Activated CD4-positive, alpha-beta T cell treated with anti-CD3 and anti-CD28 coated beads, Interleukin-2, amount 10 ng/mL, durations not matched to agents 24 days and 14 days (primary cell): Measurements from ENCODE around the gene LGSN. TPM values are rescaled to one million over a fixed set of nuclear protein-coding genes. Genes with fewer than 3 reads are reported as not detected.
"Not testable (repeated sequence)": the region's sequence is repeated elsewhere in the genome, so short reads cannot be mapped to it uniquely, and the experiment has no call there.

Source experiments
- DNase-seq: peaks from one replicate; pipeline ENCODE4 v3.0.0; 2022
- H3K27ac Mint-ChIP-seq: one replicate; pipeline ENCODE4 v1.8.0; 2022; ENCODE audit warnings: mild to moderate bottlenecking, mixed read lengths
- H3K27me3 Mint-ChIP-seq: one replicate; pipeline ENCODE4 v1.8.0; 2022; ENCODE audit warnings: mixed read lengths
- H3K36me3 Mint-ChIP-seq: one replicate; pipeline ENCODE4 v1.8.0; 2022; ENCODE audit warnings: low read depth, mild to moderate bottlenecking, mixed read lengths
- H3K4me1 Mint-ChIP-seq: one replicate; pipeline ENCODE4 v1.8.0; 2021; ENCODE audit warnings: mixed read lengths
- H3K4me3 Mint-ChIP-seq: one replicate; pipeline ENCODE4 v1.8.0; 2022; ENCODE audit warnings: mild to moderate bottlenecking, moderate library complexity, mixed read lengths
- H3K9me3 Mint-ChIP-seq: one replicate; pipeline ENCODE4 v1.8.0; 2021; ENCODE audit warnings: mixed read lengths
- intact Hi-C: fragments of 100-400 bp; cut with micrococcal nuclease; formaldehyde crosslinking; loops from one replicate; pipeline ENCODE4 v1.15.1; 2023
- total RNA-seq: library from RNA; stranded (reverse); gene quantifications from 2 replicates; pipeline ENCODE4 v1.2.3, GENCODE V29; 2022

LGSN gene
- total RNA-seq, 1 donor from 2014 or later: not detected

DNA sequence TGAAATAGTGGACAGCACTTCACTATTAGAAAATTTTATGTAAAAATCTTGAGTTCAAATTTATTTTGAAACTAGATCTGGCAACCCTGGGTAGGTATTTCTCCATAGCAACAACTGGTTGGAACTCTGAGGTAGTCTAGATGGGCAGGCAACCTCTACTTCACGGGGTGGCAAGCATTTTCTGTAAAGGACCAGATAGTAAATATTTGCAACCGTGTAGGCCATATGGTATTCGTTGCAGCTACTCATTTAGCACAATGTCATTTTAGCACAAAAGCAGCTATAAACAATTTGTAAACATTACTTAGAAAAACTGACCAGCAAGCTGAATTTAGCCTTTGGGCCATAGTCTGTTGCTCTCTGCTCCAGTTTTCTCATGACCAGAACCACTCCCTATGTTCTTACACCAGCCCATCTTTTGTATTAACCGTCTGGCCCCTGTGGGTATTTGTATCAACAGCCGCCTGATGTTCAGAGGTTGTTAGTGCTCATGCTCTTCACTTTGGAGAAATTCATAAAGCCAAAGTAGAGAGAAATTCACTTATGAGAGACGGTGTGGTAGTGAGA, 29.2 kb downstream of the LGSN start:
- H3K27me3 Mint-ChIP-seq: no peaks in the 10 kb centered on the region
- H3K36me3 Mint-ChIP-seq: no peaks in the 10 kb centered on the region
- no peak overlapping the region for H3K27ac Mint-ChIP-seq

GRCh38 chr6:63289269-63289872, 30.4 kb downstream of the LGSN start:
- H3K9me3 Mint-ChIP-seq: no peaks in the 10 kb centered on the region
- no peaks in the 10 kb centered on the region for H3K27me3 Mint-ChIP-seq
- no peaks in the 10 kb centered on the region for H3K4me1 Mint-ChIP-seq
- DNase-seq: no peak
- intact Hi-C loops: no loop called here
- H3K27ac Mint-ChIP-seq: no peak overlapping the region
- H3K36me3 Mint-ChIP-seq: no peaks in the 10 kb centered on the region
- no peak overlapping the region for H3K4me3 Mint-ChIP-seq

More for the DNA sequence above, 29.2 kb downstream of the LGSN start:
- Mint-ChIP-seq H3K9me3 (no peaks in the 10 kb centered on the region), H3K4me1 (no peaks in the 10 kb centered on the region), H3K4me3 (no peak overlapping the region)
- no peak for DNase-seq
- intact Hi-C loops: no loop called here

- no peaks in the 10 kb centered on the region for H3K36me3 Mint-ChIP-seq
- intact Hi-C loops: no loop called here
- no peak for DNase-seq
- H3K27me3 Mint-ChIP-seq: no peaks in the 10 kb centered on the region
- no peaks in the 10 kb centered on the region for H3K4me1 Mint-ChIP-seq
- no peak overlapping the region for H3K4me3 Mint-ChIP-seq
- H3K27ac Mint-ChIP-seq: no peak overlapping the region
- no peaks in the 10 kb centered on the region for H3K9me3 Mint-ChIP-seq
Measured at GRCh38 chr6:63280639-63281180, 39.1 kb downstream of the LGSN start.

DNA sequence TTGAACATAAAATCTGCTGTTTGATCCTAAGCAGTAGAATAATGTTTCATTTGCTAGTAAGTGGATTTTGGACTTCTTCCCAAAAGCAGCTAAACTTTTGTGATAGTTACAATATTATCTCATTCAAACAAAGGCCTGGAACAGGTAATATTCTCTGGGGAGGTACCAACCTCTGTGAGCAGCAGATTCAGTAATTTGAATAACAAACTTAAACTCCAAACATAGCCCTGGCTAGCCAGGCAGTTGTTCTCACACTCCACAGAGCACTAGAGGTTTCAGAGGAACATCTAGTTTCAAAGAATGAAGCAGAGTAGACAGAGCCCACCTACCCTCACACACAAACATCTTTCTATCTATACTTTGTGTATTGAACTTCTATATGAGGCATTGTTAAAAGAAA, 40.9 kb downstream of the LGSN start:
- Mint-ChIP-seq H3K36me3 (no peaks in the 10 kb centered on the region), H3K9me3 (no peaks in the 10 kb centered on the region), H3K27ac (no peak overlapping the region), H3K4me3 (no peak overlapping the region), H3K27me3 (no peaks in the 10 kb centered on the region), H3K4me1 (no peaks in the 10 kb centered on the region)
- intact Hi-C loops: no loop called here
- no peak for DNase-seq

DNA sequence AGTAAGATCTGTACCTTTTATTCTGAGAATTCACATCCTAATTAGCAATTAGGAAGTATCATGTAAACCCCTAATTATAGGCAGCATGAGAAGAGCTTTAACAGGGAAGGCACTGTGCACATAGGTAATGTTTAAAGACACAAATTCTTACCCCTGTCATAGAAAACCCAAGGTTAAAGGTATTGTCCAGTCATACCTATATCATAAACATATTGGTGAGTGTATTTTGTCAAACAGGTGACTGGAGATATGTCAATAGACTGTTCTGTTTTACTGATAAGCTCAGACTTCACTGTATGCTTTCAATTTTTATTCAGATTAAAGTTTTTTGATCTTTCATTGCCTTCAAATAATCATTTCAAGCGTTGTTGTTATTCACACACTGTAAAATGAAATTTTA, 43.8 kb downstream of the LGSN start:
- Mint-ChIP-seq H3K4me3 (no peak overlapping the region), H3K27me3 (no peaks in the 10 kb centered on the region), H3K4me1 (no peaks in the 10 kb centered on the region), H3K27ac (no peak overlapping the region), H3K36me3 (no peaks in the 10 kb centered on the region), H3K9me3 (no peaks in the 10 kb centered on the region)
- no peak for DNase-seq
- intact Hi-C loops: no loop called here

GRCh38 chr6:63274795-63275430, 44.9 kb downstream of the LGSN start:
- DNase-seq, H3K27ac Mint-ChIP-seq, H3K36me3 Mint-ChIP-seq, H3K9me3 Mint-ChIP-seq, H3K4me3 Mint-ChIP-seq, H3K27me3 Mint-ChIP-seq, intact Hi-C loops, H3K4me1 Mint-ChIP-seq: not testable (repeated sequence)

- Mint-ChIP-seq H3K4me3 (no peak overlapping the region), H3K9me3 (no peaks in the 10 kb centered on the region), H3K4me1 (no peaks in the 10 kb centered on the region), H3K27ac (no peak overlapping the region), H3K36me3 (no peaks in the 10 kb centered on the region), H3K27me3 (no peaks in the 10 kb centered on the region)
- intact Hi-C loops: no loop called here
- no peak for DNase-seq
Measured at GRCh38 chr6:63272397-63272796, 47.4 kb downstream of the LGSN start.

- Mint-ChIP-seq H3K27me3 (no peaks in the 10 kb centered on the region), H3K4me3 (no peak overlapping the region), H3K9me3 (no peaks in the 10 kb centered on the region), H3K4me1 (no peaks in the 10 kb centered on the region), H3K27ac (no peak overlapping the region), H3K36me3 (no peaks in the 10 kb centered on the region)
- intact Hi-C loops: no loop called here
- no peak for DNase-seq
Measured at GRCh38 chr6:63269470-63269869, 50.3 kb downstream of the LGSN start.

DNA sequence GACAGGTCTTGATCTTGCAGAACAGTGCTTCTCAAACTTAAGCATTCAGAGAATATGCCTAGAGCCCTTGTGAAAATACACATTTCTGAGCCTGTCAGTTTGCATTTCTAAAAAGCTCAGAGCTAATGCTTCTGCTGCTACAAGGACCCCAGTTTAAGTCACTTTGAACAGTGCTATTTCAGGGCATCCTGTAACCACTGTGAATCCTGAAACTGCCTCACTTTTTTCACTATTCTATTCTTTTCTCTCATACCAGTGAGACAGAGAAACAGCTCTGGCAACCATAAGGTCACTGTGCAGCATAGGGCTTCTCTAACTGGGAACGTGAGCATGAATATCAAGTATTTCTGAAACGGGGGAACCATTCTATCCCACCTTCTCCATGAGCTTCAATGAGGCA, 51.2 kb downstream of the LGSN start:
- Mint-ChIP-seq H3K4me3 (no peak overlapping the region), H3K27me3 (no peaks in the 10 kb centered on the region), H3K36me3 (no peaks in the 10 kb centered on the region), H3K9me3 (no peaks in the 10 kb centered on the region), H3K27ac (no peak overlapping the region), H3K4me1 (no peaks in the 10 kb centered on the region)
- no peak for DNase-seq
- intact Hi-C loops: no loop called here

DNA sequence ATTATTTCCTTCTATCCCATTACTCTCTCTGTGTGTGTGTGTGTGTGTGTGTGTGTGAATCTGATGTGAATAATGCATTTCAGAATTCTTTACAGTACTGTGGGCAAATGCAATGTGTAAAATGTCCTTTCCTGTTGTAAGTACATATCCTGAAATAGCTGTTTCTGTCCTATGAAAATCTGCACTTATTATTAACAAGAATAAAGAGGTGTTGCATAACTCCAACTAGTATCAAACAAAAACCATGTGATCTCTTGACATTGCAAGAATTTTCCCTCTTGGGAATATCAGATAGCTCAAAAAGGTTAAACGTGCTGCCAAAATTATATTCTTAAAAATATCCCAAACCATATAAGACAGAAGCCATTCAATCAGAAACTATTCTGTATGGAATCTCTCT, 52.0 kb downstream of the LGSN start:
- no peak for DNase-seq
- Mint-ChIP-seq H3K36me3 (no peaks in the 10 kb centered on the region), H3K27ac (no peak overlapping the region), H3K4me1 (no peaks in the 10 kb centered on the region), H3K9me3 (no peaks in the 10 kb centered on the region), H3K27me3 (no peaks in the 10 kb centered on the region), H3K4me3 (no peak overlapping the region)
- intact Hi-C loops: no loop called here

- Mint-ChIP-seq H3K4me1 (no peaks in the 10 kb centered on the region), H3K27me3 (no peaks in the 10 kb centered on the region), H3K27ac (no peak overlapping the region), H3K4me3 (no peak overlapping the region), H3K9me3 (no peaks in the 10 kb centered on the region), H3K36me3 (no peaks in the 10 kb centered on the region)
- intact Hi-C loops: no loop called here
- DNase-seq: no peak
Measured at GRCh38 chr6:63267046-63267445, 52.7 kb downstream of the LGSN start.

GRCh38 chr6:63263444-63263843, 56.3 kb downstream of the LGSN start:
- no peak for DNase-seq
- intact Hi-C loops: no loop called here
- H3K36me3 Mint-ChIP-seq: no peaks in the 10 kb centered on the region
- no peak overlapping the region for H3K27ac Mint-ChIP-seq
- H3K27me3 Mint-ChIP-seq: no peaks in the 10 kb centered on the region
- H3K4me3 Mint-ChIP-seq: no peak overlapping the region
- no peaks in the 10 kb centered on the region for H3K4me1 Mint-ChIP-seq
- no peaks in the 10 kb centered on the region for H3K9me3 Mint-ChIP-seq

DNA sequence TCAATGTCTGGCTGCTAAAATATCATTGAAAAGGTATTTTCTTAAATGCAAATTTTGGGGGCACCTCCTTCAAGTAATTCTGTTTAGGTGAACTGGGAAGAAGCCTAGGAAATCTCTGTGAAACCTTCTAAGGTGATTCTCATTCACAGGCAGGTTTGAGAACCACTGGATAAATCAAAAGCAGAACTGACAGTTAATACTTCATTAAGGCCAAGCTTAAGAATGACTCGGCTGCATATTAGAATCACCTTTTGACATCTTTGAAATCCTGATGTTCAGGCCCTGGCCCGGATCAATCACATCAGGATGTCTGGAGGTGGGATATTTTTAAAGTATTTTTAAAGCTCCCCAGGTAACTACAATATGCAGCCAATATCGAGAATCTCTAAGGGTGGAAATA, 58.0 kb downstream of the LGSN start:
- H3K27ac Mint-ChIP-seq: no peak overlapping the region
- H3K36me3 Mint-ChIP-seq: no peaks in the 10 kb centered on the region
- H3K4me3 Mint-ChIP-seq: no peak overlapping the region
- H3K9me3 Mint-ChIP-seq: no peaks in the 10 kb centered on the region
- intact Hi-C loops: no loop called here
- no peaks in the 10 kb centered on the region for H3K27me3 Mint-ChIP-seq
- DNase-seq: no peak
- H3K4me1 Mint-ChIP-seq: no peaks in the 10 kb centered on the region

DNA sequence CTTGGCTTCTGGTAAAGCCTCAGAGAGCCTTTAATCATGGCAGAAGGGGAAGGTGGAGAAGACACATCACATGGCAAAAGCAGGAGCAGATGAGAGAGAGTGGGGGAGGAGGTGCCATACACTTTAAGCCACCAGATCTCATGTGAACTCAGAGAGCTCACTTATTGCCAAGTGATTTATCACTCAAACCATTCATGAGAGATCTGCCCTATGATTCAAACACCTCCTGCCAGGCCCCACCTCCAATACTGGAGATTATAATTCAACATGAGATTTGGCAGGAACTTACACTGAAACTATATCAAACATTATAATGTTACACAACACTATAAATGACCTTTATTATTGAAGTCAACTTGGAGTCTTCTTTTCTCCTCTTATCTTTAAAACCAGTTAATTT, 60.6 kb downstream of the LGSN start:
- Mint-ChIP-seq H3K36me3 (no peaks in the 10 kb centered on the region), H3K27me3 (no peaks in the 10 kb centered on the region)
- intact Hi-C loops: no loop called here

More for the DNA sequence above, 60.6 kb downstream of the LGSN start:
- no peaks in the 10 kb centered on the region for H3K4me1 Mint-ChIP-seq
- H3K4me3 Mint-ChIP-seq: no peak overlapping the region
- no peaks in the 10 kb centered on the region for H3K9me3 Mint-ChIP-seq
- no peak for DNase-seq
- no peak overlapping the region for H3K27ac Mint-ChIP-seq
